ENCODE measurements around the gene MRPL46. TPM values are rescaled to one million over a fixed set of nuclear protein-coding genes. Genes with fewer than 3 reads are reported as not detected.
"Not testable (repeated sequence)": the region's sequence is repeated elsewhere in the genome, so short reads cannot be mapped to it uniquely, and the experiment has no call there.

Gene MRPL46
- total RNA-seq, 1 experiment from 2014 or later: 54.4 TPM

DNA sequence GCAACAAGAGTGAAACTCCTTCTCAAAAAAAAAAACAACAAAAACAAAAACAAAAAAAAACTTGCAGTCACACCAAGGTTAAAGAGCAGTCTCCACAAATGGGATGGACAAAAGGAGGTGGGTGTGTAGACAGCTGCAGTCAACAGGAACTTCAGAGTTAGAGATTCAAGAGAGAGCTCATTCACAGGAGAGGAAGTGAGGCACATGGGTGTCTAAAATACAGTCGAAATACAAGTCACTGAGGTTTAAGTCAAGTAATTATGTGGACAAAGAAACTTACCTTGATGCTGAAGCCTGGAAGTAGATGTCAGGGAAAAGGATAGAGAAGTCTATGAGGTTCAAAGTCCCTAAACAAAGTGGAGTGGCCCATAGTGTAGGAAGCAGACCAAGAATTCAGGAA lies 15.1 kb upstream of the MRPL46 start:
- in situ Hi-C loops (cut with HindIII; ENCODE audit: low sequenced_read_pairs): no loop called here
- no peak for DNase-seq (ENCODE audit: low spot score)

- in situ Hi-C loops (cut with HindIII; ENCODE audit: low sequenced_read_pairs): no loop called here
Measured at GRCh38 chr15:88480981-88481380, 13.8 kb upstream of the MRPL46 start.

DNA sequence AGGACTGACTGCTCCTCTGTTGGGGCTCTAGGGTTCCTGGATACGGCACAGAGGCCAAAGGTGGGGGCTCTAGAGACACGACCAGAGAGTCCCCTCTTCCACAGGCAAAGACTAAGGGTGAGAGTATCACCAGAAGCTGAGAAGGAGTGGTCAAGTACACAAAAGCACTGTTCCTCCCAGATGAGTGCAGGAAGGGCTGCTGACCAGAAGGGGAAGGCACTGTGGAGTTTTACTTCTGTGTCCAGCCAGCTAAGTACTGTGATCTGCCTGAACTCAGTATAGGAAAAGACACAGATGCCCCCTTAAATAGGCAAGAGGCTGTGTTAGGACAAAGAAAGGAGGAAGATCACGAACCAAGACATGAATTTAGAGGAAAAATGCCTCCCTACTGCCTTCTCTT lies 12.0 kb upstream of the MRPL46 start:
- no peak for DNase-seq (ENCODE audit: low spot score)
- in situ Hi-C loops (cut with HindIII; ENCODE audit: low sequenced_read_pairs): loop anchor here (10.0 kb wide), 1 partner anchor 136 kb away; no protein-coding TSS in a partner anchor

More at GRCh38 chr15:88480981-88481380, 13.8 kb upstream of the MRPL46 start:
- peak; percentile 87 for DNase-seq (ENCODE audit: low spot score)

GRCh38 chr15:88477904-88478303 lies 10.7 kb upstream of the MRPL46 start:
- in situ Hi-C loops (cut with HindIII; ENCODE audit: low sequenced_read_pairs): loop anchor here (10.0 kb wide), 1 partner anchor 137 kb away; no protein-coding TSS in a partner anchor
- no peak for DNase-seq (ENCODE audit: low spot score)

DNA sequence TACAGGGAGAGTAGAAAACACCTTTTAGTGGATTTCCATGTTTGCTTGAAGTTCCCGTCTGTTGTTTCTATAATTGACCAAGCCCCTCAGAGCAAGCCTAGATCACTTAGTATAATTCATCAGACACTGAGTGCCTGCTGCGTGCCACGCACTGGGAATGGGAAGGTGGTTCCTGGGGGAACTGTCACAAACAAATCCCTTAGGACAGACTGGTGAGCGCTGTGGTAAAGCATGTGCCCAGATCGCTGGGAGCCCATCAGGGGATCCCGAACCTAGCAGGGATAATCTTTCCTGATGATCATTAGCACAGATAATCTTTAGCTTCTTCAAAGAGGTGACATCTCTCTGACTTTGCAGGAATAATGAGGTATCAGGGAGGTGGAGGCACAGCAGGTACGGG lies 9.9 kb upstream of the MRPL46 start:
- no peak for DNase-seq (ENCODE audit: low spot score)
- in situ Hi-C loops (cut with HindIII; ENCODE audit: low sequenced_read_pairs): loop anchor here (10.0 kb wide), 1 partner anchor 138 kb away; no protein-coding TSS in a partner anchor

- DNase-seq (ENCODE audit: low spot score): peak; percentile 88
- in situ Hi-C loops (cut with HindIII; ENCODE audit: low sequenced_read_pairs): loop anchor here (10.0 kb wide), 1 partner anchor 138 kb away; no protein-coding TSS in a partner anchor
Measured at GRCh38 chr15:88476635-88477060, 9.5 kb upstream of the MRPL46 start.

DNA sequence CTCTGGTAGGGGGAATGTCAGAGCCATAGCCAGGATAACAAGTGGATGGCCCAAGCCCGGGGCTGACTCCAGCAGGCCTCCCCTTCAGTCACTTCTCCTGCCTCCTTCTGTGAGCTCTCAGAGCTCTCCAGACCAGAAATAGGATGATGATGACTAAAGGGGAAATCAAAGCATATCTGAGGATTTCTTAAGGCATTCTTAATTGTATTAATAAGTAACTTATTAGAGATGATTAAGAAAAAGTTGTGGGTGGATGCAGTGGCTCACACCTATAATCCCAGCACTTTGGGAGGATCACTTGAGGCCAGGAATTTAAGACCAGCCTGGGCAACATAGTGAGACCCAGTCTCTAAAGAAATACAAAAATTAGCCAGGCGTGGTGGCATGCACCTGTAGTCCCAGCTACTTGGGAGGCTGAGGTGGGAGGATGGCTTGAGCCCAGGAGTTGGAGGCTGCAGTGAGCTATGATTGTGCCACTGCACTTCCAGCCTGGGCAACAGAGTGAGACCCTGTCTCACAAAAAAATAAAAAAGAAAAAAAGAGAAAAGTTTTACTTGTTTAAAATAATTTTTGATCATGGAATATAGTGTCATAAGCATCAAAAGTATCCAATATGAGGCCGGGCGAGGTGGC lies 6.6 kb upstream of the MRPL46 start:
- in situ Hi-C loops (cut with HindIII; ENCODE audit: low sequenced_read_pairs): loop anchor here (10.0 kb wide), 1 partner anchor 141 kb away; no protein-coding TSS in a partner anchor

GRCh38 chr15:88472225-88472624 lies 5.0 kb upstream of the MRPL46 start:
- in situ Hi-C loops (cut with HindIII; ENCODE audit: low sequenced_read_pairs): loop anchor here (10.0 kb wide), 1 partner anchor 143 kb away; no protein-coding TSS in a partner anchor
- no peak for DNase-seq (ENCODE audit: low spot score)

More for the DNA sequence above, 6.6 kb upstream of the MRPL46 start:
- DNase-seq (ENCODE audit: low spot score): not testable (repeated sequence)

DNA sequence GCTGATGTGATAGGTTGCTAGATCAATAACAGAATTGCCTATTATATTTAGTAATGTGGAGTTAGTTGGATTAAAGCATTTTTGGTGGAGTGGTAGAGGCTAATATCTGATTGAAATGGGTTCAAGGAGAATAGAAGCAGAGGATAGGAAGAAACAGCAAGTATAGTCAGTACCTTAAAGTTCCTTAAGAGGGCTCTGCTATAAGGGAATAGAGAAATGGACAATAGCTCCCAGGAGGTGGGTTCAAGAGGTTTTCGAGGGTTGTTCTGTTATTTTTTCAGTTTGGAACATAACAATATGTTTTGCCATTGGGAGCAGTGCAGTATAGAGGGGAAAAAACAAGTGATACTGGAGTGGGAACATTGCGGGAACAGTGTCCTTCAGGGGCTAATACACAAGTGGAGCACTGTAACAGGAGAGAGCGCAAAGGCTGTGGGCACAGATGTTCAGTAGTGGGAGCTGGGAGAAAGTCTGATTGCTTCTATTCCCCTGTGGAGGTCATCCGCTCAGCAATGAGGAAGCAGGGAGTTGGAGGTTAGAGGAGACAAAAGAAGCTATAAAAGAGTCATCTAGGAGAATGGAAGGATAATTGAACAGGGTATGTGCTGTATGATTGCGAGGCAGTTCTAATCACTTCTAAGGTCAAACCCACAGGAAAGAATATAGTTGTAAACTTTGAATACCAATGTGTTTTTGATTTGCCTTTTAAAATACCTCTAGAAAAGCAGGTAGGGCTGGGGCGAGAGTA lies 3.6 kb upstream of the MRPL46 start:
- in situ Hi-C loops (cut with HindIII; ENCODE audit: low sequenced_read_pairs): loop anchor here (10.0 kb wide), 1 partner anchor 144 kb away; no protein-coding TSS in a partner anchor
- DNase-seq (ENCODE audit: low spot score): no peak

GRCh38 chr15:88469321-88469720 lies 2.1 kb upstream of the MRPL46 start:
- in situ Hi-C loops (cut with HindIII; ENCODE audit: low sequenced_read_pairs): no loop called here

DNA sequence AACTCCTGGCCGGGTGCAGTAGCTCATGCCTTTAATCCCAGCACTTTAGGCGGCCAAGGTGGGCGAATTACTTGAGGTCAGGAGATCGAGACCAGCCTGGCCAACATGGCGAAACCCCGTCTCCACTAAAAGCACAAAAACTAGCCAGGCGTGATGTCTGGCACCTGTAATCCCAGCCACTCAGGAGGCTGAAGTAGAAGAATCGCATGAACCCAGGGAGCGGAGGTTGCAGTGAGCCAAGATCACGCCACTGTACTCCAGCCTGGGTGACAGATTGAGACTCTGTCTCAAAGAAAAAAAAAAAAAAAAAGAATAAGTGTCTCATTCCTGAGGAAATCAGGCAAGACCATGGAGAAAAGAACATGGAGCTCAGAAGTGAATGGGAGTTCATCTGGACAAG lies 1.5 kb upstream of the MRPL46 start:
- in situ Hi-C loops (cut with HindIII; ENCODE audit: low sequenced_read_pairs); DNase-seq (ENCODE audit: low spot score): not testable (repeated sequence)

More at GRCh38 chr15:88469321-88469720, 2.1 kb upstream of the MRPL46 start:
- DNase-seq (ENCODE audit: low spot score): no peak

DNA sequence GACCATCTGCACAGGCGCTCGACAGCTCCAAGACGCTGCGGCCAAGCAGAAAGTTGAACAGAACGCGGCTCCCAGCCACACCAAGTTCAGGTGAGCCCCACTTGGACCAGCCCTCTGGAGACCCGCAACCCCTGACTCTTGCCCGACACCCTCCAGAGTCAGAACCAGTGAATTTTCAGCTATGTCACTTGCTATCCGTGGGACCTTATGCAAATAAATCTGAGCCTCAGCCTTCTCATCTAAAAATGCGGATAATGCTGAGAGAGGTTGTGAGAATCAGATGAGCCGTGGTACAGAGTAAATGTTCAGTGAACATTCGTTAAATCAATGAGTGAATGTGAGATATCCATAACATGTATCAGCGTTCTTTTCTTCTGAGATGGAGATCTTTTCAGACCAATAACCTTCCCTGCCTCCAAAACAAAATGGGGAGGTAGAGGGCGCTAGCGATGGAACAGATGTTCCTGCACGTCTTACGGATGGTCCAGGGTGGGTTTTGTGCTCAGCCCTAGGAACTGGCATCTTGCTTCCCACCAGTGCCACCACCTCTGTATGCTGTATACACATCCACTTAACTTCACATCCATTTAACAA lies 844 bp upstream of the MRPL46 start:
- in situ Hi-C loops (cut with HindIII; ENCODE audit: low sequenced_read_pairs): no loop called here
- DNase-seq (ENCODE audit: low spot score): no peak

DNA sequence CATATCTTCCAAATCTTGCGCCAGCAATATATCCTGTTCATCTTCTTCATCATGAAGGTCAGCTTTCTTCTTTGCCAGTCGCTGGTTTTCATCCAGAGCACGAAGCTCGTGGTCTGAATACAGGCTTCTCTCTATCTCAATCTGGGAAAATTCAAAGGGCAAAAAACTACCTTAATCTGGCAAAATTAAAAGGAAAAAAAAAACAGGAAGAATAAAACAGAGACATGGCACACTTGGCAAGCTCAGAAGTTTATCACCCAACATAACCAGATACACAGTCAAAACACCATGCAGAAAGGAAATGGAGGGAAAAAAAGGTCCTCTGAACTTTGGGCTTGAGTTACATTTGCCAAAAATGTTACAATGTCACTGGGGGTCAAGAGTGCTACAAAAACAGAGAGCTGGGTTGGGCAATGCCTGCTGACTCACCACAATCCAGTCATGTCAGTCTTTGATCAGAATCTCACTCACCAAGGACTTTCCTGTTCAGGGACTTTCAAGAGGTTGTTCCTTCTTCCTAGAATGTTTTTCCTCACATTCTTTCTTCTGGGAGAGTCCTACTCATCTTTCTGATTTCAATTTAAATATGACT lies 1.5 kb downstream of the MRPL46 start:
- DNase-seq (ENCODE audit: low spot score): no peak
- in situ Hi-C loops (cut with HindIII; ENCODE audit: low sequenced_read_pairs): no loop called here

GRCh38 chr15:88463870-88464532 lies 3.2 kb downstream of the MRPL46 start:
- in situ Hi-C loops (cut with HindIII; ENCODE audit: low sequenced_read_pairs): no loop called here
- DNase-seq (ENCODE audit: low spot score): no peak

- in situ Hi-C loops (cut with HindIII; ENCODE audit: low sequenced_read_pairs): no loop called here
Measured at GRCh38 chr15:88456733-88457132, 10.5 kb downstream of the MRPL46 start.

DNA sequence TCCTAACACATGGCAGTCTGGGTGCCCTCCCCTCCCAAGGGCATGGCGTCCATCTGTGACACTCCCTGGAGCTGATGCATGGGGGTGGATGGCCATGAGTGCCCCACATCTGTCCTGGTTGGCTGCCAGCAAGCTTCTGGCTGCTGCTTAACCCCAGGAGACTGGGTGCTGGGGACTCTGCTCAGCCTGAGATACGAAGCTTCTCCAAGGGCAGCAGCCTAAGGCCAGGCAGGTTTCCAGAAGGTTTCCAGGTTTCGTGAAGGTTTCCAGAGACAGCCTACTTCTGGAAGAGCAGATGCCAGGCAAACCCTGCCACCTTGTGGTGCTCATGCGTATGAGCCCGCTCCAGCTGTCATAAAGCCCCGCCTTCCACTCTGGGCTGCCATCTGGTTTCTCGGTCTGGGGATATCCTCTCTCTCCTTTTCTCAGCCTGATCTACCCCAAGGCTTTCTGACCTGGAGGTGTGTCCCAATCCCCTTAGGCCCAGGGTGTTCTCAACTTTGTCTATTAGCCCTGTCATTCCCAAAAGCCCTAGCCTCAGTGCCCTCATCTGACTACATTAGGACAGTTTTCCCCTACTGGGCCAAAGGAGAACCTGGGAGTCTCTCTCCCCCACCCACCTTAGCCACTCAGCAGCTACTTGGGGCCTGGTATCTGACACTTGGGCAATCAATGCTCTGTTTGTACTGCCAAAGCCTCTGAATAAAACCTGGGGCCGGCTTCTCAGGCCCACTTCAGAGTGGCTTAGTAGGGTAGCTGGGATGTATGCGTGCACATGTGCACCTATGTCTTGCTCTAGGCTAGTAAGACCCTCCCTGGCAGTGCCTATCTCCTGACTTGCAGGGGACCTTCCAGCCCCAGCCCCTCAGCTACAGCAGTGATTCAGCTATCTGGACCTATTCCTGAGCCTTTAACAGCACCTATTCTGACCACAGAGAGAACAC lies 12.0 kb downstream of the MRPL46 start:
- in situ Hi-C loops (cut with HindIII; ENCODE audit: low sequenced_read_pairs): no loop called here

More at GRCh38 chr15:88456733-88457132, 10.5 kb downstream of the MRPL46 start:
- DNase-seq (ENCODE audit: low spot score): no peak

DNA sequence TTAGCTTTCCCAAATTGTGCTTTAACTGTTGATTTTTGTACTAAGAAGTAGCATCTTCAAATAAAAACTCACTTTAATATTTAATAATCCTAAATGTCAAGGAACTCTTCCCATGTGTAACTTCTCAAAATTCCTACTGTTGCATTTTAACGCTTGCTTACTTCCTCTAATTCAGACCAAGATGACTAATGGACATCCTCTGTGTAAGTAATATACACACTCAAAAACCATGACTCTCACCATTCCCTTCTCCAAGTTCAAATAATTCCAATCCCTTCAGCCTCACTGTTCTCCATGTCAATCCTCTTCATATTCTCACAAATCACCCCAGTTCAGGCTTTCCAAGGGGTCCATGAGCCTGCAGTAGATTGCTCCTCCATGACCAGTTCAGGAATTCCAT lies 13.0 kb downstream of the MRPL46 start:
- in situ Hi-C loops (cut with HindIII; ENCODE audit: low sequenced_read_pairs): no loop called here
- DNase-seq (ENCODE audit: low spot score): no peak

More for the DNA sequence above, 12.0 kb downstream of the MRPL46 start:
- peak; percentile 73 for DNase-seq (ENCODE audit: low spot score)

- DNase-seq (ENCODE audit: low spot score): no peak
- in situ Hi-C loops (cut with HindIII; ENCODE audit: low sequenced_read_pairs): no loop called here
Measured at GRCh38 chr15:88453651-88454050, 13.5 kb downstream of the MRPL46 start.
